ENCODE data around the gene PDE6C. TPM values are rescaled to one million over a fixed set of nuclear protein-coding genes. Genes with fewer than 3 reads are reported as not detected.

The PDE6C gene
- polyA plus RNA-seq, 4 donors = 0.13 to 2.8 (median 0.69) TPM

DNA sequence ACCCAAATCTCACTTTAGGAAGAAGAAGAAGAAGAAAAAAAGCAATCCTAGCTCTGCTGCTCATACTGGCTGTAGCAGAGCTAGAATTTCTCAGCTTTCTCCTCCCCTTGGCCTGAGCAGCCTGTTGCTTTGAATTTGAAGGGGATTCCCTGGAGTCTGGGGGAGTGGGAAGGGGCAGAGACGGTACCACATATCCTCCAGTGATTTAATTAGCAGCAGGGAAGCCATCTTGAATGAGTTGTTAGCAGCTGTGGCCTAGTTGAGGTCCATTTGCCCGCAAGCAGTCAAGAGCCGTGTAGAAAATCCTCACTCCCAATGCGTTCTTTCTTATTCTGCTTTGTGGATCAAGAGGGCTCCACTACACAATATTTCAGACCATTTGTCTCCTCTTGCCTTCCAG is 16.5 kb downstream of the PDE6C start:
- no peak for DNase-seq (ENCODE audit: low read depth in 4 of 4, low spot score in 2 of 4)

DNA sequence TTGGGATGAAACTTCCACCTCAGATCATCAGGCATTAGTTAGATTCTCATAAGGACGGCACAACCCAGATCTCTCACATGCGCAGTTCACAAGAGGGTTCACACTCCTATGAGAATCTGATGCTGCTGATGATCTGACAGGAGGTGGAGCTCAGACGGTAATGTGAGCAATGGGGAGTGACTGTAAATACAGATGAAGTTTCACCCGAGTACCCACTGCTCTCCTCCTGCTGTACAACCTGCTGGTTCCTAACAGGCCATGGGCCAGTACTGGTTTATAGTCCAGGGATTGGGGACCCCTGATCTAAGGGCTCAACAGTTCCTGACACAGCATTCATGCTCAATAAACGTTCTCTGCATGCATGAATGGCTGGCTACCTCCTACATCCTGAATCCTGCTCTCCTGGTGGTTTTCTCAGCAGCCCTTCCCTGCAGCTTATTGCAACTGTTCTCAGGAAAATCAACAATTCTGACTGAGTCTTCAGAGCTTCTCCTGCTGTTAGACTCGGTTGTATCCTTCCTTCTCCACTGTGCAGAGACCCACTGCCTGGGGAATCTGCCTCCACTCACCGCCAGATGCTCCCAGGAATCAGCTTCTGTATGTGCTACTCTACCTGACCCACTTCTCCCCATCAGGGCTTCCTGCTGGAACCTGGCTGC is 17.4 kb downstream of the PDE6C start:
- no peak for DNase-seq (ENCODE audit: low read depth in 4 of 4, low spot score in 2 of 4)

DNA sequence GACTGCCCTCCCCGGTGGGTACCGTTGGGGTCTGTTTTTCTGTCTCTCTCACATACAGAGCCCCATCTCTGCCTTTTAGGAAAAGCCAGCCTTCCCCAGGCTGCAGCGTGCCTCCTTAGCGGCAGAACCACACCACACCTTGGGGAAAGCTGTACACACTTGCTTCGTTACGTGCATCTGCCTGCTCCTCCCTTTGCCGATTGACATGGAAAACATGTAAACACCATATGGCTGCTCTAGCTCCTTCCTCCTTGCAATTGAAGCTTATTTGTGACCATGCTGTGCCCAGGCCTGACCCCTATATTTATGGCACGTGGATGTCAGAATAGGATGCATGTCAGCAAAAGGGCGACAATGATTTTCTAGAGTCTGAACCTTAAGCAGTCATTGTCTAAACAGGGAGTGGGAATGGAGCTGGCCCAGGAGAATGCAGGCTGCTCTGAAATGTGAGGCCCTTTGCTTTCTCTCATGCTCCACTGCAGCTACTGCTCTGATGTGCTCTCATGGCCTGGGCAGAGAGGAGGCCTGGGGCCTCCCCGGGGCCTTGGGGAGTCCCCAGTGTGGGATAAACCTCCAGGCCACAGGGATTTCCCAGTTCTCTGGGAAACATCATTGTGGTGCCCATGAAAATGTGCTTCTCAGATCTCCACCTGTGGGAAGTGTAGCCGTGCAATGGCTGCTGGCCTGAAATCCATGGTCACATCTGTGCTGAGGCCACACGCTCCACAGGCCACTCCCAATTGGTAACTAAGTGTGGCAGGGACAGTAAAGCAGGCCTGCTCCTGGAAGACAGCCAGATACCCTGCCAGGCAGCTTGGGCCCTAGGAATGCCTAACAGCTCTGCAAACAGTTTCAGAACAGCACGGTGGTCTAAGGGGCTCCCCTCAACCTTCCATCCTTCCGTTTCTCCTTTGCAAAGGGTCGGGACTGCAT is 18.6 kb downstream of the PDE6C start:
- DNase-seq (ENCODE audit: low read depth in 4 of 4, low spot score in 2 of 4) = no peak

GRCh38 chr10:93639791-93640190 is 27.5 kb downstream of the PDE6C start:
- no peak for DNase-seq (ENCODE audit: low read depth in 4 of 4, low spot score in 2 of 4)

- no peak for DNase-seq (ENCODE audit: low read depth in 4 of 4, low spot score in 2 of 4)
Observed at GRCh38 chr10:93652857-93653256, 40.5 kb downstream of the PDE6C start.

- DNase-seq (ENCODE audit: low read depth in 4 of 4, low spot score in 2 of 4) = no peak
Observed at GRCh38 chr10:93654201-93654600, 41.9 kb downstream of the PDE6C start.

GRCh38 chr10:93656155-93656554 is 43.8 kb downstream of the PDE6C start:
- no peak for DNase-seq (ENCODE audit: low read depth in 4 of 4, low spot score in 2 of 4)

DNA sequence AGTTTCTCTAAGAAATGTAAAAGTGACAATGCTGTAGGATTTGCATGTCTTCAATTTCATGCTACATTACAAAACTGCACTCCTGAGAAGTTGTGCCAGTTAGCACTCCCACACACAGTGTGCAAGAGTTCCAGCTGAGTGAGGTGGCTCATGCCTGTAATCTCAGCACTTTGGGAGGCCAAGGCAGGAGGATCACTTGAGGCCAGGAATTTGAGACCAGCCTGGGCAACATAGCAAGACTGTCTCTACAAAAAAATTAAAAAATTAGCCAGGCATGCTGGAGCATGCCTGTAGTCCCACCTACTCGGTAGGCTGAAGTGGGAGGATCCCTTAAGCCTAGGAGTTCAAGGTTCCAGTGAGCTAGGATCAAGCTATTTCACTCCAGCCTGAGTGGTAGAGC is 45.4 kb downstream of the PDE6C start:
- DNase-seq (ENCODE audit: low read depth in 4 of 4, low spot score in 2 of 4) = no peak

DNA sequence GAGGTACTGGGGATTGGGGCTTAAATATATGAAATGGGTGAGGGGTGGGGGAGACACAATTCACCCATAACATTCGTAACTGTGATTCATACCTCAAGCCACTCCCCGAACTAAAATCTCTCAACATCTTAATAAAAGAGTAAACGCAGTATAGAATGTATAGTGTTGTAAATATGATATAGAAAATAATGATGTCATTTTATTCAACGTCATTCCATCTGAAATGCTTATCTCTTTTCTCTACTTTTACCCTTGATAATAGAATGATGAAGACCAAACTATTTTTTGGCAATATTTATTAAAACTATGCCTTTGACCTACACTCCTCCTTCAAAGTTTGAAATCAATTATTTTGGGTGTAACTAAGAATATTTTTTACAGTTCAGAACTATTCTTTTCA is 53.7 kb downstream of the PDE6C start:
- DNase-seq (ENCODE audit: low read depth in 4 of 4, low spot score in 2 of 4) = no peak

GRCh38 chr10:93667795-93668194 is 55.5 kb downstream of the PDE6C start:
- no peak for DNase-seq (ENCODE audit: low read depth in 4 of 4, low spot score in 2 of 4)

GRCh38 chr10:93670372-93670771 is 58.0 kb downstream of the PDE6C start:
- DNase-seq (ENCODE audit: low read depth in 4 of 4, low spot score in 2 of 4) = no peak

GRCh38 chr10:93671042-93671441 is 58.7 kb downstream of the PDE6C start:
- no peak for DNase-seq (ENCODE audit: low read depth in 4 of 4, low spot score in 2 of 4)

DNA sequence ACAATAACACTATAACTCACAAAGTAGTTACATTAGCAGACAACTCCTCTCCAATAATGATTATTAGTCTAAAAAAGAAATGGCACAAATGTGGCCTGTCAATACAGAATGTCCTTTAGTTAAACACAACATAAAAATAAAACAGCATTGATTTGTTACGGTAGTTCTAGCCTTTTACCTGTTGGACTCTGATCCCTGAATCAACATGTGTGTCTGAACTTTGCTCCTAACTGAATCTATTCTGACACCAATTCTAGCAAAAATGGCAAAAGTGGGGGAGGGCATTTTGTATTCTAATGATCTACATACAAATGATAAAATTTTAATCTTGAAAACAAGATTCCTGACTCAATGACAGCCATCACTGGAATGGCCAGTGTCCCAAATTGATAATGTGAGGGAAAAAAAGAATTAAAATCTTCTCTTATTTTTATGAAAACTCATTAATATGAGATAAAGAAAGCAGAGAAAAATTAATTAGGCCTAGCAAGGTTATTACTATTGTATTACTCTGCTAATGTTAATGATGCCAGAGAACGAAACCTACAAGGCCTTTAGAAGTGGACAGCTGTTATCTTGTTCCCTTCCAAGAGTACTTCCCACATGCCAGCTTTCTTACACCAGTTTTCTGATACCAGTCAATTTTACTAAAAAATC is 59.8 kb downstream of the PDE6C start:
- no peak for DNase-seq (ENCODE audit: low read depth in 4 of 4, low spot score in 2 of 4)

GRCh38 chr10:93672890-93673289 is 60.6 kb downstream of the PDE6C start:
- DNase-seq (ENCODE audit: low read depth in 4 of 4, low spot score in 2 of 4) = no peak

DNA sequence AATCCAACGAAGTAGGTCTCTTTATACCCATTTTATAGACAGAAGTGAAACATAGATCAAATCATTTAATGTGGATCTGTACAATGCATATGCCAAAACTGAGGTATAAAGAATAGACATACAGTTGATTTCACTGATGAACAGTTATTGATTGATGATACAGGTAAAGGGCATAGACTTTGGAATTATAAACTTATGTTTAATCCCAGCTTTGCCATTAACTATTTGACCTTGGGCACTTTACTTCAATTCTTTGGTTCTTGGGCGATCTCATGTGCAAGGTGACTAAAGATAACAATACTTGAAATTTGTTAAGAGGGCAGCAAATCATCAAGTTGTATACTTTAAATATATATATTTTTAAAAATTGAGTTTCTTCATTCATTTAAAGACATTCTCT is 61.5 kb downstream of the PDE6C start:
- DNase-seq (ENCODE audit: low read depth in 4 of 4, low spot score in 2 of 4) = no peak

DNA sequence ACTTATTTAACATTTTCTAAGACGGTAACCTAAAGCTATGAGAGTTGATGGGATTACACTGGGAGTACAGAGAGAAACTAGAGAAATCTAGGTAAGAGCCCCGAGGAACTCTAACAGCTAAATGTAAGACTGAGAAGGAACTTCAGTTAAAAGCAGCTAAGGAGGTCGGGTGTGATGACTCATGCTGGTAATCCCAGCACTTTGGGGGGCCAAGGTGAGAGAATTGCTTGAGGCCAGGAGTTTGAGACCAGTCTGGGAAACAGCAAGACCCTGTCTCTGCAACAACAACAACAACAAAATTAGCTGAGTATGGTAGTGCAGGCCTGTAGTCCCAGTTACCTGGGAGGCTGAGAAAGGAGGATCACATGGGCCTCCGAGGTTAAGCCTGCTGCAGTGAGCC is 66.0 kb downstream of the PDE6C start:
- DNase-seq (ENCODE audit: low read depth in 4 of 4, low spot score in 2 of 4) = no peak

DNA sequence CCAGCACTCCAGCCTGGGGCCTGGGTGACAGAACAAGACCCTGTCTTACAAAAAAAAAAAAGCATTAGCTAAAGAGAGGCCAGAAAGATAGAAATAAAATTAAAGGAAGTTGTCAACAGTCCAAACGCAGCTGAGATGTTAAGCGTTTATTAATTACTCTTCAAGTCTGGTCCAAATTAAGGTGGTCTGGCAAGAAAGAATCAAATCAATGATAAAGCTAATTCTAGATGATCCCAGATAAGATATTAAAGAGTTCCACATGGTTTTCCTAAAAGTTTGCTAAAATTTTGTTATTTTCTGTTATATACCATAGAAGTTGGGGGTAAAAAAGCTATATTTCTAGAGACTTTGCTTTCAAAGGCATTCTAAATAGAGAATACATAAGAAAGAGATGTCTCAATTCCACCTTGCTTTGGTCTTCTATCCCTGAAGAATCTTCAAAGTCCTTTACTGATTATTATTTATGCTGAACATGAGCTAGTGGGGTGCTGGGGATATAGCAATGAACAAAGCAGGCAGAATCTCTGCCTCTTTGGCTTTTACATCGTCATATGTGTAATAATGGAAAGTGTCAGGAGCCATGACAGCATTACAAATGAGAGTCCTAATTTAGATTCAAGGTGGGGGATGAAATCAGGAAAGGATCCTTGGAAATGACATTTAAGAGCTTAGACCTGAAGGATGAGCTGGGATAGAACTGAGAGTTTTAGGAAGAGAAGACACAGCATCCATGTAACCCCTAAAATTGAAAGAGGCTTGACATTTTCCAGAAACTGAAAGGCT is 66.7 kb downstream of the PDE6C start:
- DNase-seq (ENCODE audit: low read depth in 4 of 4, low spot score in 2 of 4) = no peak

GRCh38 chr10:93680412-93681047 is 68.2 kb downstream of the PDE6C start:
- peak in 1 of 4 donors; percentile 47 for DNase-seq (ENCODE audit: low read depth in 4 of 4, low spot score in 2 of 4)

DNA sequence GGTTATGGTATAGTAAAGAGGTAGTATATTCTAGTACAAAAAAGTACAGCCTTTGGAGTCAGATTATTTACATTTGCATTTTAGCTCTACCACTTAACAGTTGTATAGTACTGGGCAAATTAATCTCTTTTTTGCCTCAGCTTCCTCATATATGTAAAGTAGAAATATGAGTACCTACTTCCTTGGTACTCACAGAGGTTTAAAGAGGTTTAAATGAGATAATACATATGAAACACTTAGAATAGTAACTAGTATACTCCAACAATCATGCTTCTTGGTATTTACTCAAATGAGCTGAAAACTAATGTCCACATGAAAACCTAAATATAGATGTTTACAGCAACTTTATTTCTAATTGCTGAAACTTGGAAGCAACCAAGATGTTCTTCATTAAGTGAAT is 75.4 kb downstream of the PDE6C start:
- DNase-seq (ENCODE audit: low read depth in 4 of 4, low spot score in 2 of 4) = no peak

GRCh38 chr10:93695740-93696139 is 83.4 kb downstream of the PDE6C start:
- DNase-seq (ENCODE audit: low read depth in 4 of 4, low spot score in 2 of 4) = no peak
